Measurements from ENCODE around the gene IMMP1L.

The IMMP1L gene

DNA sequence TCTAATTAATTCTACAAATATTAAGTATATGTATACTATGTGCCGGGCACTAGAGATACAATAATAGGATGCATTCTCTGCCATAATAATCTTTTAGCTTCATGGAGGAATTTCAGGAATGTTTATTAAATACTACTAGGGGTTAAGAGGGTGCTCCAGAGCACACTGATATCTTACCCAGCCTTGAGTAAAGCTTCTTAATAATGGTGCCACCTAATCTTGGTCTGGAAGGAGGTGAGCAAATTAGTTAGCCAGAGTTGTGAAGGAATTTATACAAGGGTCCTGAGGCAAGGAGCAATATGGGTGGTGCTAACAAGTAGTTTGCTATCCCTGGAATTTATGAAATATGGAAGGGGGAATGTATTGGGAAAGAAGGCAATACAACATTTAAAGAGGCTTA is 21.9 kb upstream of the IMMP1L start:
- Histone ChIP-seq H3K27ac (no peak overlapping the region), H3K4me3 (ENCODE audit: low read depth in 1 of 2, low read length in 1 of 2) (no peak overlapping the region), H3K27me3 (no peaks in the 10 kb centered on the region), H3K9me3 (no peaks in the 10 kb centered on the region), H3K4me1 (ENCODE audit: control insufficient read depth in 1 of 2, insufficient read depth in 1 of 2, low read depth in 1 of 2, low read length in 1 of 2) (no peaks in the 10 kb centered on the region), H3K36me3 (peaks cover under 1% of the 10 kb centered on the region)
- TF ChIP-seq, protein P1, sequence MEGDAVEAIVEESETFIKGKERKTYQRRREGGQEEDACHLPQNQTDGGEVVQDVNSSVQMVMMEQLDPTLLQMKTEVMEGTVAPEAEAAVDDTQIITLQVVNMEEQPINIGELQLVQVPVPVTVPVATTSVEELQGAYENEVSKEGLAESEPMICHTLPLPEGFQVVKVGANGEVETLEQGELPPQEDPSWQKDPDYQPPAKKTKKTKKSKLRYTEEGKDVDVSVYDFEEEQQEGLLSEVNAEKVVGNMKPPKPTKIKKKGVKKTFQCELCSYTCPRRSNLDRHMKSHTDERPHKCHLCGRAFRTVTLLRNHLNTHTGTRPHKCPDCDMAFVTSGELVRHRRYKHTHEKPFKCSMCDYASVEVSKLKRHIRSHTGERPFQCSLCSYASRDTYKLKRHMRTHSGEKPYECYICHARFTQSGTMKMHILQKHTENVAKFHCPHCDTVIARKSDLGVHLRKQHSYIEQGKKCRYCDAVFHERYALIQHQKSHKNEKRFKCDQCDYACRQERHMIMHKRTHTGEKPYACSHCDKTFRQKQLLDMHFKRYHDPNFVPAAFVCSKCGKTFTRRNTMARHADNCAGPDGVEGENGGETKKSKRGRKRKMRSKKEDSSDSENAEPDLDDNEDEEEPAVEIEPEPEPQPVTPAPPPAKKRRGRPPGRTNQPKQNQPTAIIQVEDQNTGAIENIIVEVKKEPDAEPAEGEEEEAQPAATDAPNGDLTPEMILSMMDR (IDR thresholded peaks at IDR 0.05): no peak

DNA sequence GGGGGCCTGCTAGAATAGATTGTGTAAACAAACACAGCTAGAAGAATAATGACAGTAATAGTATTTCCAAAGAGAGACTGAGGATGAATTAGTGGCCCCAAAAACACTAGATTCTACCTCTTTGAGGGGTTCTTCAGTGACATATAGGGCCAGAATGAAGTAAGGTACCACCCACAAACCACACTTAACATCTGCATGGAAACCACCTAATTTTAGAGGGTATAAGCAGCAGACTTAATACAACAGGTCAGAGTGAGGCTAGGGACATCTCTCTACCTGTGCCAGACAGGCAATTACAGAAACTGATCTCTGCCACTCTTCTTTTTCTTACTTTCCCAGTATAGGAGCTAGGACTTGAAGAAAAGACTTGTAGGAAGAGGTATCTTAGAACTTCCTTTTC is 20.3 kb upstream of the IMMP1L start:
- TF ChIP-seq, protein P1 (IDR thresholded peaks at IDR 0.05): no peak

DNA sequence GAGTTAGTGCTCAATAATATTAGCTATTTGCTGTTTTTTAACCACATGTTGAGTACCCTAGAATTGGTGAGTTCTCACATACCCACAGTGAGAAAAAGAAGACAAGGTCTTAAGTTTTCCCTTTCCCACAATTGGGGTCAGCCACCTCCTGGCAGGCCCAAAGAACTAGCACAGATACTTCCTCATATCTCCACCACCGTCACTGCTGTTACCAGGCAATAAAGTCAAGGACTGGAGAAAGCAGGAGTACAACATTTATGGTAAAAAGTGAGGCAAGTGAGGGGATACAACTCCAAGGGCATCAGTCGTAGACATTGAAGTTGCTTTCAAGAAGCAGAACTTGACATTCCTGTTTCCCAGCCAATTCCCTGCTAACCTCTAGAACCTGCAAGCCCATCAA is 19.8 kb upstream of the IMMP1L start:
- TF ChIP-seq, protein P1 (IDR thresholded peaks at IDR 0.05): no peak
- H3K27ac ChIP-seq: no peak overlapping the region
- H3K4me3 ChIP-seq (ENCODE audit: low read depth in 1 of 2, low read length in 1 of 2): no peak overlapping the region
- H3K36me3 ChIP-seq: no peaks in the 10 kb centered on the region
- no peaks in the 10 kb centered on the region for H3K9me3 ChIP-seq
- H3K4me1 ChIP-seq (ENCODE audit: control insufficient read depth in 1 of 2, insufficient read depth in 1 of 2, low read depth in 1 of 2, low read length in 1 of 2): no peaks in the 10 kb centered on the region
- H3K27me3 ChIP-seq: no peaks in the 10 kb centered on the region

More for the DNA sequence above, 20.3 kb upstream of the IMMP1L start:
- Histone ChIP-seq H3K9me3 (no peaks in the 10 kb centered on the region), H3K36me3 (no peaks in the 10 kb centered on the region), H3K4me1 (ENCODE audit: control insufficient read depth in 1 of 2, insufficient read depth in 1 of 2, low read depth in 1 of 2, low read length in 1 of 2) (no peaks in the 10 kb centered on the region), H3K4me3 (ENCODE audit: low read depth in 1 of 2, low read length in 1 of 2) (no peak overlapping the region), H3K27ac (no peak overlapping the region), H3K27me3 (no peaks in the 10 kb centered on the region)

DNA sequence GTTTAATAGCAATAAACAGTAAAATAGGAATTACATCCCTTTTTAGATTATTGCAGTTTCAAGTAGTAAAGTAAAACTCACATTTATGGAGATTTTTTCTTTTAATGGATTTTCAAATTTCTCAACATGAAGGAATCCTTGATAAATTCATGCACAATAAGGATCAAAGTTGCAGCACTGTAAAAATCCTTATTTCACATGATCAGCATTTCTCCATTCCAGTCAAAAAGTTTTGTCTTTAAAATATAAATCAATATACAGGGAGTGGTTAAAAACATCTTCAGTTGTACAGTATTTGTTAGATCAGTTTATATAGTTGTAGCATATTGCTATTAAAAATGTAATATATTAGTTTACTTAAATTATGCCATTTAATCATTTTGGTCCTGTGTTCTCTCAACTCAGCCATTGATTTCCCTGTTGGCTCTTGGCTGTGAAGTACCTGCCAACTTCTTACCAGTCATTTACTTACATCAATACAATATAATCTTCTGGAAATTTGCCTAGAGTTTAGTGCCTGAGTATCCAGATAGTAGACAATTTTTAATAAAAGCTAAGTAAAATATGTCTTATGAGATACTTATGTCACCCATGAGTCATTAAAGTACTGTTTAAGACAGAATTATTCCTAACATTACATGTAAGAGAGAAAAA is 12.2 kb upstream of the IMMP1L start:
- Histone ChIP-seq H3K27me3 (no peaks in the 10 kb centered on the region), H3K27ac (no peak overlapping the region), H3K36me3 (no peaks in the 10 kb centered on the region), H3K9me3 (no peaks in the 10 kb centered on the region), H3K4me1 (ENCODE audit: control insufficient read depth in 1 of 2, insufficient read depth in 1 of 2, low read depth in 1 of 2, low read length in 1 of 2) (no peaks in the 10 kb centered on the region), H3K4me3 (ENCODE audit: low read depth in 1 of 2, low read length in 1 of 2) (no peak overlapping the region)
- TF ChIP-seq, protein P1 (IDR thresholded peaks at IDR 0.05): no peak

DNA sequence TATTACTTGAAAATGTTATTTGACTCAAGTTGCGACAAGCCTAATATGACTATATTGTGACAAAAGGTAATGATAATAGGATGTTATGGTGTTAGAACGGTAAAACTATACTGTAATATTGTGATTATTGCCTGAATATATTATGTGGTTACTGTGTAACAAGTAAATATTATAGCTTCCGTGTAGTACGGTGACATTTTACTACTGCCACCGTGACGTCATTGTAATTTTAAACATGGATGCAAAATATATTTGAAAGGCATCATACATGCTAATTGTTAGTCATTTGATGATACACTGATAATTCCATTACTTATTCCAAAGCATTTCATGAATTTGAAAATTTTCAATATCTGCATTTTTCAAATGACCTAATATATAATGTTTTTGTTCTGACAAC is 2.7 kb upstream of the IMMP1L start:
- no peaks in the 10 kb centered on the region for H3K36me3 ChIP-seq
- H3K4me1 ChIP-seq (ENCODE audit: control insufficient read depth in 1 of 2, insufficient read depth in 1 of 2, low read depth in 1 of 2, low read length in 1 of 2): peaks cover 18% of the 10 kb centered on the region in 2 experiments
- no peaks in the 10 kb centered on the region for H3K27me3 ChIP-seq
- no peak overlapping the region for H3K27ac ChIP-seq
- no peak overlapping the region for H3K4me3 ChIP-seq (ENCODE audit: low read depth in 1 of 2, low read length in 1 of 2)
- TF ChIP-seq, protein P1 (IDR thresholded peaks at IDR 0.05): no peak
- no peaks in the 10 kb centered on the region for H3K9me3 ChIP-seq
